PC-3 (cell line): ENCODE measurements around the gene COL4A5. TPM values are rescaled to one million over a fixed set of nuclear protein-coding genes. Genes with fewer than 3 reads are reported as not detected.

ENCODE experiments used
- ATAC-seq: fragments of 200-7000 bp; cut with Tn5 transposase; 2 replicates; pipeline ENCODE4 v1.9.1; 2020; ENCODE audit warnings: mild to moderate bottlenecking, moderate library complexity
- BruUV-seq: library from RNA; stranded (reverse); fragments of 400-500 nt; replicated peaks from 2 replicates; lab custom pipeline; 2021; lab: Mats Ljungman, UMichigan
- CTCF ChIA-PET: fragments of 300-600 bp; sonication (Branson Sonifier 250); formaldehyde crosslinking; loops from one replicate; lab custom pipeline; 2022; ENCODE audit warnings: antibody characterized with exemption; lab: Charles Lee
- POLR2A ChIA-PET: fragments of 300-600 bp; sonication (Branson Sonifier 250); formaldehyde crosslinking; loops from one replicate; lab custom pipeline; 2022; ENCODE audit warnings: antibody characterized with exemption; ENCODE audit not compliant: unreplicated experiment; lab: Charles Lee
- DNase-seq: peaks from one replicate; pipeline ENCODE4 v3.0.0-alpha.2; 2015
- H2AFZ ChIP-seq: fragments of 300-600 bp; sonication (generic); 2 replicates; pipeline ENCODE4 v1.6.0; 2016; ENCODE audit warnings: antibody characterized with exemption, low read length
- H3F3A ChIP-seq: fragments of 300-600 bp; sonication (generic); one replicate; pipeline ENCODE4 v1.6.0; 2017; ENCODE audit warnings: antibody characterized with exemption, low read length, control low read depth, mild to moderate bottlenecking; ENCODE audit not compliant: unreplicated experiment
- H3K27ac ChIP-seq: fragments of 300-600 bp; sonication (generic); 2 replicates; pipeline ENCODE4 v1.5.1; 2016; ENCODE audit warnings: mild to moderate bottlenecking, low read length
- H3K27me3 ChIP-seq: fragments of 300-600 bp; sonication (generic); 2 replicates; pipeline ENCODE4 v1.6.1; 2016; ENCODE audit warnings: low read length, mixed read lengths
- H3K36me3 ChIP-seq: fragments of 300-600 bp; sonication (generic); 2 replicates; pipeline ENCODE4 v1.6.1; 2016; ENCODE audit warnings: low read depth, mixed run types, low read length, mixed read lengths
- H3K4me1 ChIP-seq: fragments of 300-600 bp; sonication (generic); 2 replicates; pipeline ENCODE4 v1.5.1; 2016; ENCODE audit warnings: low read length; ENCODE audit not compliant: insufficient read depth
- H3K4me2 ChIP-seq: fragments of 300-600 bp; sonication (generic); 2 replicates; pipeline ENCODE4 v1.6.0; 2016; ENCODE audit warnings: low read length
- H3K4me3 ChIP-seq: fragments of 300-600 bp; sonication (generic); 2 replicates; pipeline ENCODE4 v1.5.1; 2016; ENCODE audit warnings: mild to moderate bottlenecking, low read length, mixed read lengths
- H3K79me2 ChIP-seq: fragments of 300-600 bp; sonication (generic); 2 replicates; pipeline ENCODE4 v1.6.1; 2017; ENCODE audit warnings: low read length, mixed read lengths
- H3K9ac ChIP-seq: fragments of 300-600 bp; sonication (generic); 2 replicates; pipeline ENCODE4 v1.6.0; 2016; ENCODE audit warnings: mild to moderate bottlenecking, low read length
- H3K9me2 ChIP-seq: fragments of 300-600 bp; sonication (generic); replicated peaks from 2 replicates; pipeline ENCODE4 v1.6.1; 2016; ENCODE audit warnings: mixed run types, low read length, mixed read lengths
- H3K9me3 ChIP-seq: fragments of 300-600 bp; sonication (generic); 2 replicates; pipeline ENCODE4 v1.6.1; 2016; ENCODE audit warnings: low read length, mixed read lengths
- H4K20me1 ChIP-seq: fragments of 300-600 bp; sonication (generic); 2 replicates; pipeline ENCODE4 v1.6.1; 2016; ENCODE audit warnings: low read length, mixed read lengths
- EZH2 ChIP-seq: fragments of 300-600 bp; sonication (generic); IDR thresholded peaks from one replicate; pipeline ENCODE4 v1.6.1; 2017; ENCODE audit warnings: antibody characterized with exemption, mild to moderate bottlenecking, low read length; ENCODE audit not compliant: unreplicated experiment
- EZH2phosphoT487 ChIP-seq: fragments of 300-600 bp; sonication (generic); IDR thresholded peaks from 2 replicates; pipeline ENCODE4 v1.6.1; 2018; ENCODE audit warnings: mild to moderate bottlenecking, antibody characterized with exemption, low read length, borderline replicate concordance
- intact Hi-C: fragments of 100-400 bp; cut with micrococcal nuclease; formaldehyde crosslinking; loops from 2 replicates; pipeline ENCODE4 v1.9.0; 2023
- total RNA-seq: library from RNA; depleted of rRNA; stranded (reverse); fragments of >200 nt; gene quantifications from 2 replicates; pipeline ENCODE4 v1.2.3, GENCODE V29; 2014
- TF ChIP-seq, protein P1 (sequence below): fragments of 300-600 bp; sonication (generic); conservative IDR thresholded peaks from 2 replicates; pipeline ENCODE4 v1.5.1; 2017; ENCODE audit warnings: antibody characterized with exemption, low read depth, mild to moderate bottlenecking, low read length

The COL4A5 gene
- total RNA-seq, 1 experiment from 2014 or later, result 30.0 TPM

DNA sequence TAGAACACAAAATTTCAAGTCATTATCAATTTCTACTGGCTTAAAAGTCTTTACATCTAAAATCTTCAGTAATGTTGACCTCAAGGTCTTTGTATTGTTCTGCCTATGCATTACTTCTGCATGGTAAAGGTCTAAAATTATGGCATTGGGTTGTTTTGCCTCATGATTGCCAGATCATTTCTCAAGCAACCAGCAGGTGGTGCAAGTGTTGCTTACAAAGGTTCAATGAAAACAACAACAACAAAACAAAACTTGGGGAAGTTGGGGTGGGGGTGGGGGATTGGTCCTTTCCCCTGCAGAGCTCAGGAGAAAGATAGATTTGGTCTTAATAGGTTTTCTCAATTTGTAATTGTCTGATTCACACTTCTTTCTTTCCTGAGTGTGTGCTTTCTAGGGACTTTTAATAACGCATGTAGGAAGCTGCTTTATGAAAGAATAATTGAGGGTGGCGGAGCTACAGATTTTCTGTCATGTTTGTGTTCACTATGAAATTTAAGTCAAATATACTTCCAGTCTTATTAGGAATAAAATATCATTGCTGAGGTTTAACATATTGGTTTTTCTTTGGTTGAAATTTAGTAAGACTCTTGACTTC lies 145.1 kb downstream of the COL4A5 start:
- ChIA-PET POLR2A (no interaction called here), CTCF (no interaction called here)
- H2AFZ ChIP-seq, result no peak overlapping the region
- DNase-seq (peak; percentile 25), ATAC-seq (no peak)
- H3K4me1 ChIP-seq, result no peaks in the 10 kb centered on the region
- H3K79me2 ChIP-seq, result no peaks in the 10 kb centered on the region
- no peaks in the 10 kb centered on the region for H3K9me2 ChIP-seq
- no peak overlapping the region for H3K4me2 ChIP-seq
- no peak overlapping the region for H3K27ac ChIP-seq
- intact Hi-C loops, result no loop called here
- H3K4me3 ChIP-seq, result no peak overlapping the region
- H4K20me1 ChIP-seq, result no peaks in the 10 kb centered on the region
- no TSS peak for BruUV-seq
- H3K27me3 ChIP-seq, result no peaks in the 10 kb centered on the region
- H3F3A ChIP-seq, result no peaks in the 10 kb centered on the region
- no peak overlapping the region for H3K9ac ChIP-seq
- no peaks in the 10 kb centered on the region for H3K9me3 ChIP-seq
- no peak for TF ChIP-seq EZH2
- TF ChIP-seq, protein P1, sequence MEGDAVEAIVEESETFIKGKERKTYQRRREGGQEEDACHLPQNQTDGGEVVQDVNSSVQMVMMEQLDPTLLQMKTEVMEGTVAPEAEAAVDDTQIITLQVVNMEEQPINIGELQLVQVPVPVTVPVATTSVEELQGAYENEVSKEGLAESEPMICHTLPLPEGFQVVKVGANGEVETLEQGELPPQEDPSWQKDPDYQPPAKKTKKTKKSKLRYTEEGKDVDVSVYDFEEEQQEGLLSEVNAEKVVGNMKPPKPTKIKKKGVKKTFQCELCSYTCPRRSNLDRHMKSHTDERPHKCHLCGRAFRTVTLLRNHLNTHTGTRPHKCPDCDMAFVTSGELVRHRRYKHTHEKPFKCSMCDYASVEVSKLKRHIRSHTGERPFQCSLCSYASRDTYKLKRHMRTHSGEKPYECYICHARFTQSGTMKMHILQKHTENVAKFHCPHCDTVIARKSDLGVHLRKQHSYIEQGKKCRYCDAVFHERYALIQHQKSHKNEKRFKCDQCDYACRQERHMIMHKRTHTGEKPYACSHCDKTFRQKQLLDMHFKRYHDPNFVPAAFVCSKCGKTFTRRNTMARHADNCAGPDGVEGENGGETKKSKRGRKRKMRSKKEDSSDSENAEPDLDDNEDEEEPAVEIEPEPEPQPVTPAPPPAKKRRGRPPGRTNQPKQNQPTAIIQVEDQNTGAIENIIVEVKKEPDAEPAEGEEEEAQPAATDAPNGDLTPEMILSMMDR, result peak; percentile 60
- no peak for TF ChIP-seq EZH2phosphoT487
- H3K36me3 ChIP-seq, result no peaks in the 10 kb centered on the region; the same call in 1 of the 2 replicates

DNA sequence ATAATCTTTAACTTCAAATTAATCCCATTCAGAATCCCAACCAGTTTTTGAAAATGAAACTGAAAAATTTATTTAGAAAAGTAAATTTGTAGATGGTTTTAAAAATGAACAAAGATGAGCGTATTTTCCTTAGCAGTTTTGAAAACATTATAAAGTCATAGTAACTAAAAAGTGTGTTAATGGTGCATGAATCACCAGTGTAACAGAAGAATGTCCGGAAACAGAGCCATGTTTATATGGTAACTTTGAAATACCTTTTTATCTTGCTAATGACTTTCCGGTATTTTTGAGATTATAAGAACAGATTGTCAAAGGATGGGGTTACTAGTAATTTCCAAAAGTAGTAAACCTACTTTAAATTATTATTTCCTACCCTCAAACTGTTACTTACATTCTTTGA lies 150.9 kb downstream of the COL4A5 start:
- no peaks in the 10 kb centered on the region for H3K27me3 ChIP-seq
- intact Hi-C loops, result no loop called here
- no peak overlapping the region for H3K9ac ChIP-seq
- H3K4me2 ChIP-seq, result no peak overlapping the region
- no TSS peak for BruUV-seq
- H4K20me1 ChIP-seq, result no peaks in the 10 kb centered on the region
- no peak overlapping the region for H3K4me3 ChIP-seq
- no peaks in the 10 kb centered on the region for H3K9me2 ChIP-seq
- TF ChIP-seq EZH2 (no peak), EZH2phosphoT487 (no peak)
- TF ChIP-seq, protein P1, result no peak
- ATAC-seq (no peak), DNase-seq (no peak)
- H3K79me2 ChIP-seq, result no peaks in the 10 kb centered on the region
- H3K36me3 ChIP-seq, result peaks cover 10% of the 10 kb centered on the region
- H3K27ac ChIP-seq, result no peak overlapping the region
- no peaks in the 10 kb centered on the region for H3F3A ChIP-seq
- CTCF ChIA-PET, result no interaction called here
- H2AFZ ChIP-seq, result no peak overlapping the region
- POLR2A ChIA-PET, result no interaction called here
- no peaks in the 10 kb centered on the region for H3K4me1 ChIP-seq
- H3K9me3 ChIP-seq, result no peaks in the 10 kb centered on the region

DNA sequence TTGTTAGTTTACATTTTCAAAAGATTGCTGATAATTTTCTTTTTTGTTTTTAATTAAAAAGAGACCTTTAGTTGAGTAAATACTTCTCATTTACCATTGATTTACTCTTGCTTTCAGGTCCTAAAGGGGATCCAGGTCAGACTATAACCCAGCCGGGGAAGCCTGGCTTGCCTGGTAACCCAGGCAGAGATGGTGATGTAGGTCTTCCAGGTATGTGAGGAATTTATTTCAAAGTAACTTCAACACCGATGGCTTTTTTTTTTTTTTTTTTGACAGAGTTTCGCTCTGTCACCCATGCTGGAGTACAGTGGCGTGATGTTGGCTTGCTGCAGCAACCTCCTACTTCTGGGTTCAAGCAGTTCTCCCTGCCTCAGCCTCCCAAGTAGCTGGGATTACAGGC lies 161.6 kb downstream of the COL4A5 start:
- Histone ChIP-seq H3F3A (no peaks in the 10 kb centered on the region), H3K36me3 (no peaks in the 10 kb centered on the region; the same call in 1 of the 2 replicates), H3K4me2 (no peak overlapping the region), H3K9me3 (no peaks in the 10 kb centered on the region), H2AFZ (no peak overlapping the region), H3K9me2 (no peaks in the 10 kb centered on the region), H3K27ac (no peak overlapping the region), H3K4me3 (no peak overlapping the region), H4K20me1 (no peaks in the 10 kb centered on the region), H3K4me1 (no peaks in the 10 kb centered on the region), H3K79me2 (no peaks in the 10 kb centered on the region), H3K9ac (no peak overlapping the region), H3K27me3 (no peaks in the 10 kb centered on the region)
- POLR2A ChIA-PET, result no interaction called here
- ATAC-seq (no peak), DNase-seq (no peak)
- no TSS peak for BruUV-seq
- CTCF ChIA-PET, result no interaction called here
- TF ChIP-seq EZH2 (no peak), EZH2phosphoT487 (no peak)
- TF ChIP-seq, protein P1, result no peak
- intact Hi-C loops, result no loop called here
